NB4 (cell line): ENCODE results near the gene ASF1B.

ENCODE experiments used
- CTCF ChIP-seq: IDR thresholded peaks from one replicate; pipeline ENCODE4 v1.5.1; 2012; ENCODE audit warnings: low read depth, low read length
- MAX ChIP-seq: IDR thresholded peaks from 2 replicates; pipeline ENCODE4 v1.6.1; 2011; ENCODE audit warnings: low read depth, low read length
- MYC ChIP-seq: IDR thresholded peaks from 2 replicates; pipeline ENCODE4 v1.6.1; 2011; ENCODE audit warnings: low read depth, low read length
- POLR2A ChIP-seq: IDR thresholded peaks from 2 replicates; pipeline ENCODE4 v1.6.1; 2011; ENCODE audit warnings: mild to moderate bottlenecking; ENCODE audit not compliant: insufficient read length; ENCODE audit errors: extremely low read depth

GRCh38 chr19:14106840-14107239, 29.5 kb downstream of the ASF1B start:
- TF ChIP-seq CTCF (no peak), POLR2A (no peak), MAX (no peak), MYC (no peak)
